A673 (cell line): Measurements from ENCODE around the gene IGSF22. TPM values are rescaled to one million over a fixed set of nuclear protein-coding genes. Genes with fewer than 3 reads are reported as not detected.
"Not testable (repeated sequence)": the region's sequence is repeated elsewhere in the genome, so short reads cannot be mapped to it uniquely, and the experiment has no call there.

Source experiments
- BruUV-seq: library from RNA; stranded (reverse); fragments of 400-500 nt; replicated peaks from 2 replicates; lab custom pipeline; 2021; lab: Mats Ljungman, UMichigan
- CTCF ChIA-PET: fragments of 300-600 bp; sonication (Branson Sonifier 250); formaldehyde crosslinking; loops from one replicate; lab custom pipeline; 2022; ENCODE audit warnings: antibody characterized with exemption; lab: Charles Lee
- POLR2A ChIA-PET: fragments of 300-600 bp; sonication (Branson Sonifier 250); formaldehyde crosslinking; loops from one replicate; lab custom pipeline; 2022; ENCODE audit warnings: antibody characterized with exemption; ENCODE audit not compliant: low non-redundant PET; lab: Charles Lee
- DNase-seq: peaks from one replicate; pipeline ENCODE4 v3.0.0-alpha.2; 2015; ENCODE audit warnings: low spot score
- H3K27ac ChIP-seq: fragments of 200-600 bp; sonication (generic); 2 replicates; pipeline ENCODE4 v1.5.1; 2016; ENCODE audit warnings: mixed run types, low read depth, mild to moderate bottlenecking, mixed read lengths, antibody characterized with exemption, low read length; ENCODE audit not compliant: poor library complexity, severe bottlenecking
- H3K27me3 ChIP-seq: fragments of 200-600 bp; sonication (generic); replicated peaks from 2 replicates; pipeline ENCODE4 v1.6.1; 2017; ENCODE audit warnings: mixed run types, low read depth, mild to moderate bottlenecking, mixed read lengths, antibody characterized with exemption, low read length; ENCODE audit not compliant: insufficient read depth, poor library complexity
- H3K36me3 ChIP-seq: fragments of 200-600 bp; sonication (generic); 2 replicates; pipeline ENCODE4 v1.6.1; 2016; ENCODE audit warnings: mixed run types, mild to moderate bottlenecking, mixed read lengths, antibody characterized with exemption, low read length; ENCODE audit not compliant: insufficient read depth, poor library complexity, severe bottlenecking
- H3K4me1 ChIP-seq: fragments of 200-600 bp; sonication (generic); 2 replicates; pipeline ENCODE4 v1.6.1; 2017; ENCODE audit warnings: mixed run types, mild to moderate bottlenecking, mixed read lengths, antibody characterized with exemption, low read length; ENCODE audit not compliant: insufficient read depth, poor library complexity, severe bottlenecking
- H3K4me3 ChIP-seq: fragments of 200-600 bp; sonication (generic); 2 replicates; pipeline ENCODE4 v1.5.1; 2016; ENCODE audit warnings: low read depth, mixed run types, mild to moderate bottlenecking, mixed read lengths, low read length; ENCODE audit not compliant: poor library complexity, severe bottlenecking
- H3K9me3 ChIP-seq: fragments of 200-600 bp; sonication (generic); 2 replicates; pipeline ENCODE4 v1.6.1; 2016; ENCODE audit warnings: mixed run types, low read depth, mild to moderate bottlenecking, mixed read lengths, antibody characterized with exemption, low read length; ENCODE audit not compliant: poor library complexity, severe bottlenecking
- EZH2 ChIP-seq: fragments of 200-600 bp; sonication (generic); IDR thresholded peaks from 2 replicates; pipeline ENCODE4 v1.6.1; 2017; ENCODE audit warnings: borderline replicate concordance, low read depth, mild to moderate bottlenecking, mixed read lengths, antibody characterized with exemption, low read length; ENCODE audit not compliant: poor library complexity, severe bottlenecking
- intact Hi-C: fragments of 100-400 bp; cut with micrococcal nuclease; formaldehyde crosslinking; loops from one replicate; pipeline ENCODE4 v1.10.0; 2022; ENCODE audit not compliant: unreplicated experiment
- total RNA-seq: library from RNA; stranded (reverse); gene quantifications from 2 replicates; pipeline ENCODE4 v1.2.3, GENCODE V29; 2021
- TF ChIP-seq, protein P1 (sequence below): fragments of 300-800, 200-600 bp; sonication (generic); conservative IDR thresholded peaks from 2 replicates; pipeline ENCODE4 v1.5.1; 2017; ENCODE audit warnings: low read depth, mild to moderate bottlenecking, antibody characterized with exemption, low read length, moderate library complexity, mixed read lengths

Gene IGSF22
- total RNA-seq, 1 experiment from 2014 or later: not detected

DNA sequence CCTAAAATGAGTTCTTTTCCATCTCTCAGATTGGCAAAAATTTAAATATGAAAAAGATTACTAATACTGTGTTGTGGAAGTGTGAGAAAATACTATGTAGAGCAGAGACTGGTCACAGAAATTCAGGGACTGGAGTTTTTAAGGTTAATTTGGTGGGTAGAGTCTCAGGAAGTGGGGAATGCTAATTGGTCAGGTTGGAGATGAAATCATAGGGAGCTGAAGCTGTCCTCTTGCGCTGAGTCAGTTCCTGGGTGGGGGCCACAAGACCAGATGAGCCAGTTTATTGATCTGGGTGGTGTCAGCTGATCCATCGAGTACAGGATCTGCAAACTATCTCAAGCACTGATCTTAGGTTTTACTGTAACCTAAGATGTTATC lies 56.8 kb downstream of the IGSF22 start:
- intact Hi-C loops: no loop called here
- H3K4me1 ChIP-seq: no peaks in the 10 kb centered on the region
- ChIA-PET CTCF (no interaction called here), POLR2A (no interaction called here)
- H3K9me3 ChIP-seq: no peaks in the 10 kb centered on the region
- DNase-seq: no peak
- no peak for TF ChIP-seq EZH2
- TF ChIP-seq, protein P1, sequence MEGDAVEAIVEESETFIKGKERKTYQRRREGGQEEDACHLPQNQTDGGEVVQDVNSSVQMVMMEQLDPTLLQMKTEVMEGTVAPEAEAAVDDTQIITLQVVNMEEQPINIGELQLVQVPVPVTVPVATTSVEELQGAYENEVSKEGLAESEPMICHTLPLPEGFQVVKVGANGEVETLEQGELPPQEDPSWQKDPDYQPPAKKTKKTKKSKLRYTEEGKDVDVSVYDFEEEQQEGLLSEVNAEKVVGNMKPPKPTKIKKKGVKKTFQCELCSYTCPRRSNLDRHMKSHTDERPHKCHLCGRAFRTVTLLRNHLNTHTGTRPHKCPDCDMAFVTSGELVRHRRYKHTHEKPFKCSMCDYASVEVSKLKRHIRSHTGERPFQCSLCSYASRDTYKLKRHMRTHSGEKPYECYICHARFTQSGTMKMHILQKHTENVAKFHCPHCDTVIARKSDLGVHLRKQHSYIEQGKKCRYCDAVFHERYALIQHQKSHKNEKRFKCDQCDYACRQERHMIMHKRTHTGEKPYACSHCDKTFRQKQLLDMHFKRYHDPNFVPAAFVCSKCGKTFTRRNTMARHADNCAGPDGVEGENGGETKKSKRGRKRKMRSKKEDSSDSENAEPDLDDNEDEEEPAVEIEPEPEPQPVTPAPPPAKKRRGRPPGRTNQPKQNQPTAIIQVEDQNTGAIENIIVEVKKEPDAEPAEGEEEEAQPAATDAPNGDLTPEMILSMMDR: no peak
- no peaks in the 10 kb centered on the region for H3K27me3 ChIP-seq
- H3K4me3 ChIP-seq: no peak overlapping the region
- no peaks in the 10 kb centered on the region for H3K36me3 ChIP-seq
- no peak overlapping the region for H3K27ac ChIP-seq
- BruUV-seq: no TSS peak

DNA sequence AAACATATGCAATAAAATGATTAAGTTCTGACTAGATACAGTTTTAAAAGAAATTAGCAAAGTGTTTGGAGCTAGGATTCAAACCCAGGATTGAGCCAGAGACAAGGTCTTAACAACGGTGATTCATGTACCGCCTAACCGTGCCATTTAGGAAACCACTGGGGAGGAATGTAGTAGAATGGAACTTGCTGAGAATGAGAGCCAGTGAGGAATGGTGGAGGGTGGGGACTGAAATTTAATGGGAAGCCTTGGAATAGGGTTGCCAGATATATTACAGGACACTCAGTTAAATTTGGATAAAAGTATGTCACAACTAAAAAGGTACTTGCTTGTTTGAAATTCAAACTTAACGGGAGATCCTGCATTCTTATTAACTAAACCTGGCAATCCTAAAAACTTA lies 57.9 kb downstream of the IGSF22 start:
- CTCF ChIA-PET: no interaction called here

DNA sequence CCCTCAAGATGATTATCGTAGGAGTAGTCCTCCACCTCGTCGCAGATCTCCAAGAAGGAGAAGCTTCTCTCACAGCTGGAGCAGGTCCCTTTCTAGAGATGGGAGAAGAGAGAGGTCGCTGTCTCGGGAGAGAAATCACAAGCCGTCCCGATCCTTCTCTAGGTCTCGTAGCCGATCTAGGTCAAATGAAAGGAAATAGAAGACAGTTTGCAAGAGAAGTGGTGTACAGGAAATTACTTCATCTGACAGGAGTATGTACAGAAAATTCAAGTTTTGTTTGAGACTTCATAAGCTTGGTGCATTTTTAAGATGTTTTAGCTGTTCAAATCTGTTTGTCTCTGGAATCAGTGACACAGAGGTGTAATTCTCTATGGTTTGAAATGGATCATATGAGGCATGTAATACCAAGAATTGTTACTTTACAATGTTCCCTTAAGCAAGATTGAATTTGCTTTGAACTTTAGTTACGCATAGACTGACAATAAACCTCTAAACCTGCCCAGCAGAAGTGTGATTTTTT lies 60.6 kb downstream of the IGSF22 start:
- H3K4me1 ChIP-seq, H3K36me3 ChIP-seq, POLR2A ChIA-PET, H3K9me3 ChIP-seq, H3K27ac ChIP-seq, CTCF ChIA-PET, DNase-seq, H3K4me3 ChIP-seq, intact Hi-C loops, BruUV-seq, H3K27me3 ChIP-seq: not testable (repeated sequence)

More for the DNA sequence above, 57.9 kb downstream of the IGSF22 start:
- no peak for DNase-seq
- H3K4me3 ChIP-seq: no peak overlapping the region
- H3K4me1 ChIP-seq: no peaks in the 10 kb centered on the region
- H3K27ac ChIP-seq: no peak overlapping the region
- no peaks in the 10 kb centered on the region for H3K36me3 ChIP-seq
- TF ChIP-seq, protein P1: no peak
- TF ChIP-seq EZH2: no peak
- intact Hi-C loops: no loop called here
- H3K27me3 ChIP-seq: no peaks in the 10 kb centered on the region
- H3K9me3 ChIP-seq: no peaks in the 10 kb centered on the region
- no TSS peak for BruUV-seq
- POLR2A ChIA-PET: no interaction called here

DNA sequence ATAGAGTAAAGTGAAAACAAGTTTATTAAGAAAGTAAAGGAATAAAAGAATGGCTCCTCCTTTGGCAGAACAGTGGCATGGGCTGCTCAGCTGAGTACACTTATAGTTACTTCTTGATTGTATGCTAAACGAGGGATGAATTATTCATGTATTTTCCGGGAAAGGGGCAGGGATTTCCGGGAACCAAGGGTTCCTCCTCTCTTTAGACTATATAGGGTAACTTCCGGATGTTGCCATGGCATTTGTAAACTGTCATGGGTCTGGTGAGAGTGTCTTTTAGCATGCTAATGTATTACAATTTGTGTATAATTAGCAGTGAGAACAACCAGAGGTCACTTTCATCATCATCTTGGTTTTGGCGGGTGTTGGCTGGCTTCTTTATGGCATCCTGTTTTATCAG lies 68.3 kb downstream of the IGSF22 start:
- TF ChIP-seq EZH2: no peak
- TF ChIP-seq, protein P1: no peak
- Histone ChIP-seq H3K27ac (no peak overlapping the region), H3K27me3 (no peaks in the 10 kb centered on the region), H3K4me3 (no peak overlapping the region), H3K36me3 (no peaks in the 10 kb centered on the region), H3K4me1 (no peaks in the 10 kb centered on the region), H3K9me3 (no peaks in the 10 kb centered on the region)
- DNase-seq: peak; percentile 5
- ChIA-PET POLR2A (no interaction called here), CTCF (no interaction called here)
- intact Hi-C loops: loop anchor here (10.0 kb wide), 1 partner anchor 543 kb away; no protein-coding TSS in a partner anchor
- BruUV-seq: no TSS peak
